Measurements from ENCODE around the gene LSAMP. TPM values are rescaled to one million over a fixed set of nuclear protein-coding genes. Genes with fewer than 3 reads are reported as not detected.

The LSAMP gene
- total RNA-seq, 1 donor from 2014 or later, result 4.4 TPM

DNA sequence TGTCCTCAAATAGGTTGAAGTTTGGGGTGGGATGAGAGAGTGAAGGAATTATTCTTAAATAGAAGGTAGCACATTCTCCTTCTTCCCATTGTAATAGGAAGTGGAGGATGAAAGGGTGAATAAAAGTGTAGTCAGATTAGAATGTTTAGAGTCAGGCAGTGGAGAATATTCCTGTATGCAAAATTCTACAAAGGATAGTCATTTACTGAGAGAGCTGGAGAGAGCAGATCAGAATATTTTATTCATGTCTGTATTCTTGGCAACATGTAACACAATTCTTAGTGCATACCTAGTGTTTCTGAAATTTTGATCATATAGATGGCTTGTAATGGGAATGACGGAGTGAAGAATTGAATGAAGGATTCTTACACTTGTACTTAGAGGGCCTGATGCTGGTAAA is 139.1 kb downstream of the LSAMP start:
- H3K9me3 Mint-ChIP-seq (ENCODE audit: unreplicated experiment), result no peaks in the 10 kb centered on the region
- peaks cover 16% of the 10 kb centered on the region for H3K4me1 Mint-ChIP-seq (ENCODE audit: unreplicated experiment)
- H3K36me3 Mint-ChIP-seq (ENCODE audit: unreplicated experiment), result no peaks in the 10 kb centered on the region

DNA sequence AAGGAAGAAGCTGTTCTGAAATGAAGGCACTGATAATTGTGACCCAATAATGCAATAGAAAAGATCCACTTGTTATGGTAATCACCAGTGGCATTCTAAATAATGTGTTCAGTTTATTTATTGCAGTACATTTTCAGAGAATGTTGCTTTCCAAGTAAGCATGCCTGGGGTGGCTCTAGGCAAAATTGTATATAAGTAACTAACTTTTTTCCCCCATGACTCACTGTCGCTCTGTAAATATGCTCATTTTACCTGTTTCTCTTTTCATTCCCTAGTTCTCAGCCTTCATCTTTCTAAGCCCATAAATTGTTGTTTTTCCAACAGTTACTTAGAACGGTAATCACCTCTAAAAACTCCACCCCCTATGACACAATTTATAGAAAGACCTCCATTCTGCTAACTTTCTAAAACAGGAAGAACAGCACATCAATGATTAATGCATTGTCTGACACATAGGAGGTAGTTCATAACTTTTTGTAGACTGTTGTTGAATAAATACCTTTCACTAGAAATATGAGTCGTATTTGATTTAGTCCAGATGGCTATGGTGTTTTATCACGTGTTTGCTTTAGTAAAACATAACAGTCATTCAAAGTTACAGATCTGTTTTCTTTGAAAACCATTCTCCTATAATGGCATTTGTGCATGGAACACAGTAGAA is 143.1 kb downstream of the LSAMP start:
- TF ChIP-seq, protein P1, sequence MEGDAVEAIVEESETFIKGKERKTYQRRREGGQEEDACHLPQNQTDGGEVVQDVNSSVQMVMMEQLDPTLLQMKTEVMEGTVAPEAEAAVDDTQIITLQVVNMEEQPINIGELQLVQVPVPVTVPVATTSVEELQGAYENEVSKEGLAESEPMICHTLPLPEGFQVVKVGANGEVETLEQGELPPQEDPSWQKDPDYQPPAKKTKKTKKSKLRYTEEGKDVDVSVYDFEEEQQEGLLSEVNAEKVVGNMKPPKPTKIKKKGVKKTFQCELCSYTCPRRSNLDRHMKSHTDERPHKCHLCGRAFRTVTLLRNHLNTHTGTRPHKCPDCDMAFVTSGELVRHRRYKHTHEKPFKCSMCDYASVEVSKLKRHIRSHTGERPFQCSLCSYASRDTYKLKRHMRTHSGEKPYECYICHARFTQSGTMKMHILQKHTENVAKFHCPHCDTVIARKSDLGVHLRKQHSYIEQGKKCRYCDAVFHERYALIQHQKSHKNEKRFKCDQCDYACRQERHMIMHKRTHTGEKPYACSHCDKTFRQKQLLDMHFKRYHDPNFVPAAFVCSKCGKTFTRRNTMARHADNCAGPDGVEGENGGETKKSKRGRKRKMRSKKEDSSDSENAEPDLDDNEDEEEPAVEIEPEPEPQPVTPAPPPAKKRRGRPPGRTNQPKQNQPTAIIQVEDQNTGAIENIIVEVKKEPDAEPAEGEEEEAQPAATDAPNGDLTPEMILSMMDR (IDR thresholded peaks at IDR 0.05), result no peak
- Mint-ChIP-seq H3K9me3 (ENCODE audit: unreplicated experiment) (no peaks in the 10 kb centered on the region), H3K4me3 (ENCODE audit: unreplicated experiment) (no peak overlapping the region), H3K27me3 (ENCODE audit: unreplicated experiment) (peaks cover 2% of the 10 kb centered on the region), H3K4me1 (ENCODE audit: unreplicated experiment) (peaks cover 18% of the 10 kb centered on the region), H3K36me3 (ENCODE audit: unreplicated experiment) (no peaks in the 10 kb centered on the region), H3K27ac (ENCODE audit: unreplicated experiment) (peak overlapping the region; percentile 51)
- no peak for DNase-seq (ENCODE audit: extremely low spot score, unreplicated experiment)

More for the DNA sequence above, 139.1 kb downstream of the LSAMP start:
- Mint-ChIP-seq H3K27ac (ENCODE audit: unreplicated experiment) (no peak overlapping the region), H3K27me3 (ENCODE audit: unreplicated experiment) (no peaks in the 10 kb centered on the region), H3K4me3 (ENCODE audit: unreplicated experiment) (no peak overlapping the region)
- no peak for DNase-seq (ENCODE audit: extremely low spot score, unreplicated experiment)
- TF ChIP-seq, protein P1 (IDR thresholded peaks at IDR 0.05), result no peak

DNA sequence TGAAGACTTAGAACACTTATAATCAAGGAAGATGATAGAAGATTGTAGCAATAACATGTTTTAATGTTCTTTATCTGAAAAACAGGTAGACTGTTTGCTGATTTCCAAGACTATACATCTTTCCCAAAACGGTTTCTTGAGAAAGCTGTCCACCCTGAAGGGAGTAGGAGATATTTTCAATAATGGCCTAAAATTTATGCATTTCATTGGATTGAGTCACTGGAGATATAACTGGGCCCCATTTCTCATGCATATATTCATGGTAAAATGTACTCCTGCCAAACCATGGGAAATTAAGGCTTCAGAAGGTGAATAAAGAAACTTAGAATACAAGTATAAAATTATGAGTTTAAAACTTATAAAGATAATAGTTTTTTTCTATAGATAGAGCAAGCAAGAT is 143.9 kb downstream of the LSAMP start:
- peaks cover 18% of the 10 kb centered on the region for H3K4me1 Mint-ChIP-seq (ENCODE audit: unreplicated experiment)
- no peak overlapping the region for H3K27ac Mint-ChIP-seq (ENCODE audit: unreplicated experiment)
- H3K27me3 Mint-ChIP-seq (ENCODE audit: unreplicated experiment), result peaks cover 2% of the 10 kb centered on the region
- DNase-seq (ENCODE audit: extremely low spot score, unreplicated experiment), result no peak
- TF ChIP-seq, protein P1 (IDR thresholded peaks at IDR 0.05), result no peak
- H3K9me3 Mint-ChIP-seq (ENCODE audit: unreplicated experiment), result no peaks in the 10 kb centered on the region
- H3K36me3 Mint-ChIP-seq (ENCODE audit: unreplicated experiment), result no peaks in the 10 kb centered on the region
- H3K4me3 Mint-ChIP-seq (ENCODE audit: unreplicated experiment), result no peak overlapping the region

DNA sequence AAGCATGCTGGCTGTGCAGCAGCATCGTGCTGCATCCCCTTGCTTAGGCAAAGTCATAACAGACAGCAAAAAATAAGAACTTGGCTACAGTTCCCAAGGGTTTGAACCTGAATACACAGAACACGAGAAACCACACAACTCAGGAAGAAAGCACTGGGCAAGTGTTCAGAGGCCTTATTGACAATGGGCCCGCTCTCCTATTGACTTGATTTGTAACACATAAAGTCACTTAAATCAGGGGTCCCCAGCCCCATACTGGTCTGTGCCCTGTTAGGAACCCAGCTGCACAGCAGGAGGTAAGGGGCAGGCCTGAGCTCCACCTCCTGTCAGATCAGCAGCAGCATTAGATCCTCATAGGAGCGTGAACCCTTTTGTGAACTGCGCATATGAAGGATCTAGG is 145.1 kb downstream of the LSAMP start:
- Mint-ChIP-seq H3K4me3 (ENCODE audit: unreplicated experiment) (no peak overlapping the region), H3K9me3 (ENCODE audit: unreplicated experiment) (no peaks in the 10 kb centered on the region), H3K27ac (ENCODE audit: unreplicated experiment) (no peak overlapping the region), H3K36me3 (ENCODE audit: unreplicated experiment) (no peaks in the 10 kb centered on the region), H3K27me3 (ENCODE audit: unreplicated experiment) (peaks cover 2% of the 10 kb centered on the region), H3K4me1 (ENCODE audit: unreplicated experiment) (peaks cover 18% of the 10 kb centered on the region)
- DNase-seq (ENCODE audit: extremely low spot score, unreplicated experiment), result no peak
- TF ChIP-seq, protein P1 (IDR thresholded peaks at IDR 0.05), result no peak

DNA sequence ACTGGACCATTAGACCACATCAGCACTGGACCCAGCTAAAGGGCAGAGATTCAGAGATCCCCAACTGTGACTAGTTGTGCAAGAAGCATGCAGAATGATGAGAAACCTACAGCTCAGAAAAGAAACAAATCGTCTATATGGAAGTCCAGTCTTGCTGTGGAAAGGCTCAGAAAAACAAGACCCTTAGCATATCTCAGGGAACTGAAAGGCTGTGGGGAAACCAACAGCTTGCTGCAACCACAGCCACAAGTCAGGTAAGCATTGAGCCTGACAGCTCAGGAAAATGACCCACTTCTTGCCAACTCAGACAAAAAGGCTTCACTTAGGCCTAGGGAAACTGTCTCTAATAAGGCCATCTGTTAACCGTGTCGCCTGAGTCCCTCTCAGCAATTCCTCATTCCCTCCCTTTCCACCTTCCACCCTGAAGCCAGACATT is 145.6 kb downstream of the LSAMP start:
- H3K9me3 Mint-ChIP-seq (ENCODE audit: unreplicated experiment), result no peaks in the 10 kb centered on the region
- TF ChIP-seq, protein P1 (IDR thresholded peaks at IDR 0.05), result no peak

More for the DNA sequence above, 145.6 kb downstream of the LSAMP start:
- Mint-ChIP-seq H3K27ac (ENCODE audit: unreplicated experiment) (no peak overlapping the region), H3K4me1 (ENCODE audit: unreplicated experiment) (peaks cover 16% of the 10 kb centered on the region), H3K36me3 (ENCODE audit: unreplicated experiment) (no peaks in the 10 kb centered on the region), H3K27me3 (ENCODE audit: unreplicated experiment) (peaks cover 2% of the 10 kb centered on the region), H3K4me3 (ENCODE audit: unreplicated experiment) (no peak overlapping the region)
- no peak for DNase-seq (ENCODE audit: extremely low spot score, unreplicated experiment)

Measured in osteocyte (in vitro differentiated cells).